Measurements from ENCODE around the gene ANAPC15. TPM values are rescaled to one million over a fixed set of nuclear protein-coding genes. Genes with fewer than 3 reads are reported as not detected.
A peak's percentile ranks its signal among the peaks of the same experiment; 100 is the strongest.
"Not testable (repeated sequence)": the region's sequence is repeated elsewhere in the genome, so short reads cannot be mapped to it uniquely, and the experiment has no call there.

ANAPC15 gene
- total RNA-seq, 2 donors from 2014 or later = 35.5 to 65.6 TPM

DNA sequence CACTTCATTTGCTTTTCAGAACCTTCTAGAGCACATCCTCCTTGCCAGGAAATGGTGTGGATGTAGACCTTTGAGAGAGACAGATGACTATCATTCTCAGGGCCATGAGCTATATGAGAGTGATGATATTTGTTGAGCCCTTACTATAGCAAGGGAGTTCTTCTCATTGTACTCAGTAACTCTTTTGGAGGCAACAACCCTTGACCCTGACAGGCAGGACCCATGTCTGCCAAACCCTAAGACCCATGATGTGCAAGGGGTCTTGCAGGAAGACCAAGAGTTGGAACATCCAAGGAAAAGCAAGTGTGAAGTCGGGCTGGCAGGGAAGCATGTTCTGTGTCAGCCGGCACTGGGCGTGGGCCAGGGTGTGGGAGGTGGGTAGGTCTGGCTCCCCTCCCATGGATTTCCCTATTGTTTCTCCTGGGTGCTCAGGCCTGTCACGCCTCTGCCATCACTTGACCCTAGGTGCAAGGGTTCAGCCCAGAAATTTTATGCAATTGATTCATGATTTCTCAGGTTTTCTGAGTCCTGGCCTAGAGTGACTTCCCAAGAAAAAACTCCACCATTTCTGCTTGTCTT is 24.3 kb upstream of the ANAPC15 start:
- Mint-ChIP-seq H3K27ac (no peak overlapping the region), H3K27me3 (peaks cover 15% of the 10 kb centered on the region), H3K4me1 (peaks cover 16% of the 10 kb centered on the region), H3K4me3 (no peak overlapping the region), H3K36me3 (ENCODE audit: low read depth) (no peaks in the 10 kb centered on the region), H3K9me3 (no peaks in the 10 kb centered on the region)
- ATAC-seq (replicated peaks) = peak; percentile 34

DNA sequence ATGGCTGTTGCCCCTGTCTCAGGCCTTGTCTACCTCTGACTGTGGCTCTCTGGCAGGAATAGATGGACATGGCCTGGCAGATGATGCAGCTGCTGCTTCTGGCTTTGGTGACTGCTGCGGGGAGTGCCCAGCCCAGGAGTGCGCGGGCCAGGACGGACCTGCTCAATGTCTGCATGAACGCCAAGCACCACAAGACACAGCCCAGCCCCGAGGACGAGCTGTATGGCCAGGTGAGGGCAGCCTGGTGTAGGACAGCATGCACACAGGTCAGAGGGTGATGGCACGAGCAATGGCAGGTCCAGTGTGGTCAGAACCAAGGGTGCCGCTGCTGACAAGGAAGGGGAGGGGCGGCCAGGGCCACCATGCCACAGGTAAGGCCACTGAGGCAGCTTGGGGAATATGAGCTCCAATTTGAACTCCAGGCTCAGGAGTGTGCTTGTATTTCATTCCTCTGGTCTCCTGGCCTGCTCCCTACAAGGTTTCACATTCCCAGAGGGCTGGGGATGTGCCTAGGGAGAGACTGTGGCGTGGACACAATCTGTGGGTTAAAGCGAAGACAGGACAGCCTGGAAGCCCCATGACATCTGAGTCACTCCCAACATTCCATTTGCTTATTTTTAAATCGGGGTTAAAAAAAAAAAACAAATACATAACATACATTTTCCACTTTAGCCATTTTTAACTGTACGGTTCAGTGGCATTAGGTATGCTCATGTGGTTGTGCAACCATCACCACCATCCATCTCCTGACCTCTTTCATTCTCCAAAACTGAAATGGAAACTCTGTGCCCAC is 23.6 kb upstream of the ANAPC15 start:
- ATAC-seq (replicated peaks) = no peak
- no peak overlapping the region for H3K27ac Mint-ChIP-seq

DNA sequence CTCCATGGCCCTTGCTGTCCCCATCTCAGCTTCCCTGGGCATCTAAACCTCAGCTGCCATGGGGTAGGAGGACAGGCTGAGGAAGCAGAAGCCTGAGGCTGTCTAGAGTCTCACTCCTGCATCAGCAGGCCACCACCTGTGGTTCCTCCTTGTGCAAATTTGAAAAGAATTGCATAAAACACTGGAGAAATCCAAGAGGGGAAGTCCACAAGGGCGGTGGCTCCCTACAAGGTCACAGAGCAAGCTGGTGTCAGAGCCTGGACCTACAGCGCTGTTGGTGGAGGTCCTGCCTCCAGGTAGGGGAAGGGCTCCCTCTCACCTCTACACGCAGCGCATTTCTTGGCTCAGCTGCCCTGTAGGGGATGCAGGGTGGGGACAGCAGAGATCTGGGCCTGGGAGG is 23.0 kb upstream of the ANAPC15 start, which contains the start of gene FOLR3:
Gene FOLR3, plus strand, starts transcription at position 253 of the 400 bp plus-strand sequence. CDS start 228 bp downstream, outside the sequence.
- H3K4me1 Mint-ChIP-seq; H3K27ac Mint-ChIP-seq; ATAC-seq (replicated peaks); H3K9me3 Mint-ChIP-seq; H3K4me3 Mint-ChIP-seq; H3K36me3 Mint-ChIP-seq (ENCODE audit: low read depth): not testable (repeated sequence)
- H3K27me3 Mint-ChIP-seq = peaks cover 15% of the 10 kb centered on the region

More for the DNA sequence above, 23.6 kb upstream of the ANAPC15 start:
- H3K27me3 Mint-ChIP-seq = peaks cover 15% of the 10 kb centered on the region
- H3K4me1 Mint-ChIP-seq = peaks cover 10% of the 10 kb centered on the region
- no peaks in the 10 kb centered on the region for H3K9me3 Mint-ChIP-seq
- H3K4me3 Mint-ChIP-seq = no peak overlapping the region
- H3K36me3 Mint-ChIP-seq (ENCODE audit: low read depth) = no peaks in the 10 kb centered on the region

DNA sequence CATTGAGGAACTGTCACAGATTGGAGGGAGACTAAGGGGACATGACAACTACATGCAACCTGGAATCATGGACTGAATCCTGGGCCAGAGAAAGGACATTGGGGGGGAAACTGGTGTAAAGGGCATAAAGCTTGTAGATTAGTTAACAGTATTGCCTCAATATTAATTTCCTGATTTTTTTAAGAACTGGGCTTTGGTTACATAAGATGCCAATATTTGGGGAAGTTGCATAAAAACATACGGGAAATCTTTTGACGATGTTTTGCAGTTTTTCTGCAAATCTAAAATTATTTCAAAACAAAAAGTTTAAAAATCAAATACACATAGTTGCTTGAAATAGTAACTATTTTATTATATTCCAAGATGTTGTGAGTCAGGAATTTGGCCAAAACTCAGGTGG is 20.2 kb upstream of the ANAPC15 start:
- Mint-ChIP-seq H3K4me3 (no peak overlapping the region), H3K4me1 (no peaks in the 10 kb centered on the region), H3K36me3 (ENCODE audit: low read depth) (no peaks in the 10 kb centered on the region), H3K9me3 (peaks cover 5% of the 10 kb centered on the region), H3K27me3 (peaks cover 16% of the 10 kb centered on the region), H3K27ac (no peak overlapping the region)
- no peak for ATAC-seq (replicated peaks)

DNA sequence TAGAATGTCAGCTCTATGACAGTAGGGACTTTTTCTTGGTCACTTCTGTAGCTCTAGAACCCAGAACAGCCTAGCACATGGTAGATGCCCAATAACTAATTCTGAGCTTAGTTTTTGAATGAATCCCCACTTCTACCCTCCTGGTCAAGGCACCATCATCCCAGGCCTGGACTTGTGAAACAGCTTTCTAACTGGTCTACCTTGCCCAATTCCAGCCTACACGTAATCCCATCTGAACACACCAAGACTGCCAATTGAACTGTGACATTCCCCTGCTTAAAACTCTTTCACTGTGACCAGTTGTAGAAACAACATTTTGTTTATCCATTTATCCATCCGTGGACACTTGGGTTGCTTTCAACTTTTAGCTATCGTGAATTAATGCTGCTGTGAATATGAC is 16.9 kb upstream of the ANAPC15 start:
- no peak overlapping the region for H3K4me3 Mint-ChIP-seq

DNA sequence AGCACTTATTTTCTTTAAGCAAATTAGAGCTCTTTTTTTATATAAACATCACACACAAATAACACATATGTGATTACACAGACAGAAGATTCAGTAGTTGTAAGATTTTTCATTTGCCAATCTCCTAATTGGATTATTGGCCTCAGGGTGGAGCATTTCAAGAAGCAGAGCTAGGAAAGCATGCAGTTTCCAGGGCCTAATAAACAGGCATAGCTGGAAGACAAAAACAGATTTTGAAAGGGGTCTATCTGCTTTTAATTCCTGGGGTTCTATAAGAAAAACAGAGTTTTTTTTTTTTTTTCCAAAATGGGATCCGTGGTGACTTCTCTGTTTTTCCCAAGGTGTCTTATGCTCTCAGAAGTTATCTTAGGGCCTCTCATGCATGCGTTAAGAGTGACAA is 15.4 kb upstream of the ANAPC15 start:
- Mint-ChIP-seq H3K4me3 (no peak overlapping the region), H3K27ac (no peak overlapping the region), H3K9me3 (peaks cover 5% of the 10 kb centered on the region), H3K4me1 (peaks cover 5% of the 10 kb centered on the region), H3K27me3 (peaks cover 14% of the 10 kb centered on the region), H3K36me3 (ENCODE audit: low read depth) (no peaks in the 10 kb centered on the region)
- ATAC-seq (replicated peaks) = no peak

More for the DNA sequence above, 16.9 kb upstream of the ANAPC15 start:
- Mint-ChIP-seq H3K9me3 (peaks cover 5% of the 10 kb centered on the region), H3K27ac (no peak overlapping the region), H3K27me3 (peaks cover 13% of the 10 kb centered on the region), H3K36me3 (ENCODE audit: low read depth) (no peaks in the 10 kb centered on the region), H3K4me1 (peaks cover 5% of the 10 kb centered on the region)
- ATAC-seq (replicated peaks) = no peak

DNA sequence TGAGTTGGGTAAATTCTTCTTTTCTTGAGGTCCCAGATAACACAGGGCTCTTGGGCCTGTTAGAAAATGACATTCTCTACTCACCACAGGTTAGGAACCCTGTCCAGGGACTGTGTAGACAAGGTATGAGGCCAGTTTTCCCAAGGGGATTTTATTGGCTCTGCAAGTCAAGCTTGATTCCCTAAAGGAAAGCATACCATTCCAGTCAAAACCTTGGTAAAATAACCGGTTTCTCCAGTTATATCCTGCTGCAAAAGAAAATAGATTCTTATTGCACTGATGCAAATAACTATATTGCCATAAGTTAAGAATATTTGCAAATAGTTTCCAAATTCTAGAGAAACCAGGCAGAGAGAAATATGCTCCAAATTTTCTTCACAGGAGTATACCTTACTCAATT is 13.5 kb upstream of the ANAPC15 start:
- Mint-ChIP-seq H3K9me3 (peaks cover 5% of the 10 kb centered on the region), H3K4me1 (peaks cover 5% of the 10 kb centered on the region), H3K4me3 (no peak overlapping the region), H3K27ac (no peak overlapping the region), H3K27me3 (peaks cover 9% of the 10 kb centered on the region), H3K36me3 (ENCODE audit: low read depth) (no peaks in the 10 kb centered on the region)
- ATAC-seq (replicated peaks) = no peak

DNA sequence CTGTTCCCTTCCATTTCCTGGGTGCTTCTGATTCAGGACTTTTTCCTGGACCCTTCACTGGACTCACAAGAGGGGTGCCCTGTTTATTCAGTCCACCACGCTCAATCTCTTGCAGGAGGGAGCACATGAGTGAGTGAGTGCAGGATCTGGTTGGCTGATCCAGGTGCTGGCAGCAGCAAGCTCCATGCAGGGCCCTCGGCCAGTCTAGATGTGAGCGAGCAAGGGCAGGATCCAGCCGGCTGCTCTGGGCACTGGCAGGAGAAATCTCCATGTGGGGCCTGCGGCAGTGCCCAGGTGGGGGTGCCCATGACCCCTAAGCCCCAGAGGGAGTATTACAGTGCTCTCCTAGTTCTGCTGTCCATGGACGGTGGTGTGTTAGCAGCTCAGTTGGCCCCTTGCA is 11.6 kb upstream of the ANAPC15 start:
- Mint-ChIP-seq H3K4me3 (no peak overlapping the region), H3K4me1 (peaks cover 5% of the 10 kb centered on the region), H3K27ac (no peak overlapping the region), H3K9me3 (peaks cover 2% of the 10 kb centered on the region), H3K36me3 (ENCODE audit: low read depth) (no peaks in the 10 kb centered on the region), H3K27me3 (peaks cover 9% of the 10 kb centered on the region)
- no peak for ATAC-seq (replicated peaks)

DNA sequence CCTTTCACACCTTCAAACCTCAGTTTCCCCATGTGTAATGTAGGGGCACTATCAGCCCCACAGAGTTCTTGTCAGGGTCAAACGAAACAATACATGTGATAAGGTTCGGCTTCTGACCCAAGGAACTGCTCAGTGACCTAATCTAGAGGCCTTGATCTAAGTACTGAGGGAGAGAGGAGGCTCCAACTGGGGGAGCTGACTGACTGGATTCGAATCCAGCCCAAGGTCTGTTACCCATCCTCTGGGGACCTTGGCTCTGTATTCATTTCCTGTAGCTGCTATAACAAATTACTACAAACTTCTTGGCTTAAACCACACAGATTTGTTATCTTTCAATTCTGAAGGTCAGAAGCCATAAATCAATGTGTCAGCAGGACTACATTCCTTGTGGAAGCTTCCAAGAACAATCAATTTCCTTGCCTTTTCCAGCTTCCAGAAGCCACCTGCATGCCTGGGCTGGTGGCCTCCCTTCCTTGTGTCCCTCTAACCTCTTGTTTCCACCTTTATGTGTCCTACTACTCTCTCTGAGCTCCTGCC is 10.7 kb upstream of the ANAPC15 start:
- H3K4me3 Mint-ChIP-seq = no peak overlapping the region

DNA sequence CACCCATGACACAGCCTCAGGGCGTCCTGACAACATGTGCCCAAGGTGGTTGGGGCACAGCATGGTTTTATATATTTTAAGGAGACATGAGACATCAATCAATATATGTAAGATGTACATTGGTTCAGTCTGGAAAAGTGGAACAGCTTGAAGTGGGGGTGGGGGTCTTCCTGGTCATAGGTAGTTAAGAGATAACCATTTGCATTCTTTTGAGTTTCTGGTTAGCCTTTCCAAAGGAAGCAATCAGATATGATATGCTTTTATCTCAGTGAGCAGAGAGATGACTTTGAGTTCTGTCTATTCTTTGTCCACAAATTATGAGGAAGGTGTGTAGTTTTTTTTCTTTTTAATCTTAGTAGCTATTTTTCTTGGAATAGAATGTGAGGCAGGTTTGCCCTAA is 10.1 kb upstream of the ANAPC15 start:
- H3K27ac Mint-ChIP-seq = no peak overlapping the region
- peaks cover 12% of the 10 kb centered on the region for H3K27me3 Mint-ChIP-seq
- H3K4me3 Mint-ChIP-seq = no peak overlapping the region
- H3K36me3 Mint-ChIP-seq (ENCODE audit: low read depth) = no peaks in the 10 kb centered on the region
- peaks cover 5% of the 10 kb centered on the region for H3K4me1 Mint-ChIP-seq
- H3K9me3 Mint-ChIP-seq = no peaks in the 10 kb centered on the region
- no peak for ATAC-seq (replicated peaks)

More for the DNA sequence above, 10.7 kb upstream of the ANAPC15 start:
- Mint-ChIP-seq H3K4me1 (peaks cover 5% of the 10 kb centered on the region), H3K27ac (no peak overlapping the region), H3K36me3 (ENCODE audit: low read depth) (no peaks in the 10 kb centered on the region), H3K9me3 (no peaks in the 10 kb centered on the region), H3K27me3 (peaks cover 12% of the 10 kb centered on the region)
- ATAC-seq (replicated peaks) = no peak

DNA sequence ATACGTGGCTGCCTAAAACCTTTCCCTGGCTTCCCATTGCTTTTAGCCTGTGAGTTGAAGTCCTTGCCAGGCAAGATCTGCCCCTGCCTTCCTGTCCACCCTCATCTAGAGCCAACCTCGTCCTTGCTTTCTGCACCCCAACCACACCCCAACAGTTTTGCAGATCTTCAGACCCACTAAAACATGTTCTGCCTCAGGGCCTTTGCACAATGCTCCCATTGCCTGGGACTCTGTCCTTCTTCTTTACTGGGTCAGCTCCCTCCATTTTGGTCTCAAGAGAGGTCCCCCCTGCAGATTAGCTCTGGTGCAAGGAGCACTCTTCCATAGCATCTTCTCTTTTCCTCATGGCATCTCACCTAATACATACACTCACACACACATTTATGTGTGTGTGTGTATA is 8.4 kb upstream of the ANAPC15 start:
- ATAC-seq (replicated peaks) = no peak
- peaks cover 18% of the 10 kb centered on the region for H3K27me3 Mint-ChIP-seq
- no peak overlapping the region for H3K27ac Mint-ChIP-seq
- no peaks in the 10 kb centered on the region for H3K9me3 Mint-ChIP-seq
- H3K4me1 Mint-ChIP-seq = peaks cover 5% of the 10 kb centered on the region
- H3K36me3 Mint-ChIP-seq (ENCODE audit: low read depth) = no peaks in the 10 kb centered on the region
- H3K4me3 Mint-ChIP-seq = no peak overlapping the region

DNA sequence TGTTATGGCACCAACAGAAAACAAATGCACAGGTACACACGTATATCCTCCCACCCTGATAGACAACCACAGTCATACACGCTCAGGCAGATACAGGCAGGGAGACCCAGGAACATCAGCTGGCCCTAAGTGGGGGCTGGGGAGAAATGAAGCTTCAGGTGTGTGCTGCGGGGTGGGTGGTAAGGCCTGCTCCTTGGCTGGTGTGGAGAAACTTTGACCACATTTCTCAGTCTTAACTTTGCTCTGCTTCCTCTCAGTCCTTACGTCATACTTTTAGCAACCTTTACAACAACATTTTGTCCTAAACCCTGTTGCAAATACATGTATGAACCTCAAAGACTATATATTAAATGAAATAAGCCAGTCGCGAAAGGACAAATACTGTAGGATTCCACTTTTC is 6.7 kb upstream of the ANAPC15 start:
- no peak overlapping the region for H3K27ac Mint-ChIP-seq
- no peak overlapping the region for H3K4me3 Mint-ChIP-seq
- no peak for ATAC-seq (replicated peaks)
- peaks cover 2% of the 10 kb centered on the region for H3K9me3 Mint-ChIP-seq
- peaks cover 5% of the 10 kb centered on the region for H3K4me1 Mint-ChIP-seq
- no peaks in the 10 kb centered on the region for H3K36me3 Mint-ChIP-seq (ENCODE audit: low read depth)
- peaks cover 18% of the 10 kb centered on the region for H3K27me3 Mint-ChIP-seq

DNA sequence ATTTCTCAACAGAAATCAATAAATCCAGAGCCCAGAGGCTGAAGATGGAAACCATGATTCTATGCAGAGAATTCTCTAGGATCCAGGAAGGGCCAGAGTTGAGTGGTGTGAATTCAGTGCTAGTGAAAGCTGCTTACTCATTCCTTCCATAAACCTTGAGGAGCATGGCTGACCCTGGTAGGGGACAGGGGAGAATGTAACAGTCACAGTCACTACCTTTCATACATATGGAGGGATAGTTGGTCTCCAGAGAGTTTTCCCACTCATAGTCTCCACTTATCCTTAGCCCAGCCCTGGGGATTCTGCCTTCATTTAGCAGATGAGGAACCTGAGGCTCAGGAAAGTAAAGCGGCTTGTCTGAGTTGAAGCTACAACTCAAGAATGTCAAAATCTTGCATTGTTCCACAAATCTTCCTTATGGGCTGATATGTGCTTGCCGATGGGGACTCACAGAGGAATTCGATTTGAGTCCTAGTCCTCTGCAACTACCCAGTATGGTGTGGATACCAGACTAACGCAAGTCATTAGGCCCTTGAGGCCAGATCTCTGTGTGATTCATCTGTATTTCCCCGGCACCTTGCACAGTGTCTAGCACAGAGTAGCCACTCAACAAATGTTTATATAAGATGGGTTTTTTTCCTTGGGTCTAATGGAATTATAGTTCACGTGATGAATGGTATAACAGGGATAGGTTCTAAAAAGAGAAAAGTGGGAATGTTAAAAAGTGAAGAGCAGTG is 3.7 kb upstream of the ANAPC15 start:
- Mint-ChIP-seq H3K27ac (no peak overlapping the region), H3K4me1 (peaks cover 21% of the 10 kb centered on the region), H3K36me3 (ENCODE audit: low read depth) (peaks cover 12% of the 10 kb centered on the region), H3K9me3 (peaks cover 10% of the 10 kb centered on the region), H3K4me3 (no peak overlapping the region), H3K27me3 (peaks cover 15% of the 10 kb centered on the region)
- no peak for ATAC-seq (replicated peaks)

DNA sequence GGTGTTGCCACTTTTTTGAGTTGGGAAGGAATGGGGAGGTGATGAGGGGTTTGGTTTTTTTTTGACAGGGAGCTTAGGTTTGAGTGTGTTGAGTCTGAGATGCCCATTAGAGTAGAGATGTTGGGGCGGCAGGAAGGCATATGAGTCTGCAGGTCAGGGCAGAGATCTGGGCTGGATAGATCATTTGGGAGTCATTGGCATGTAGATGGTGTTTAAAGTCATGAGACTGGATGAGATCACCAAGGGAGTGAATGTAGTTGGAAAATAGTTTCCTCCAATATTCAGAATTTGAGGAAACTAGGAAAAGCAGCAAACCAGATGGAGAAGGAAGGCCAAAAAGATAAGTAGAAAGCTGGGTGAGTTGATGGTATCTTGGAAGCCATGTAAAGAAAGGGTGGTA is 2.1 kb upstream of the ANAPC15 start:
- Mint-ChIP-seq H3K4me3 (no peak overlapping the region), H3K36me3 (ENCODE audit: low read depth) (peaks cover 26% of the 10 kb centered on the region), H3K4me1 (peaks cover 24% of the 10 kb centered on the region), H3K27me3 (peaks cover 10% of the 10 kb centered on the region), H3K9me3 (peaks cover 10% of the 10 kb centered on the region), H3K27ac (peak overlapping the region; percentile 96)
- no peak for ATAC-seq (replicated peaks)

Data from activated T-helper 17 cell treated with anti-CD3 and anti-CD28 coated beads, Interleukin-2, amount 50 U/mL, for 72 hours (primary cell).